ENCODE results near the gene PRDM16. TPM values are rescaled to one million over a fixed set of nuclear protein-coding genes. Genes with fewer than 3 reads are reported as not detected.

PRDM16 gene
- total and polyA plus RNA-seq, 3 donors from 2014 or later, result 2.1 to 5.6 (median 4.7) TPM

DNA sequence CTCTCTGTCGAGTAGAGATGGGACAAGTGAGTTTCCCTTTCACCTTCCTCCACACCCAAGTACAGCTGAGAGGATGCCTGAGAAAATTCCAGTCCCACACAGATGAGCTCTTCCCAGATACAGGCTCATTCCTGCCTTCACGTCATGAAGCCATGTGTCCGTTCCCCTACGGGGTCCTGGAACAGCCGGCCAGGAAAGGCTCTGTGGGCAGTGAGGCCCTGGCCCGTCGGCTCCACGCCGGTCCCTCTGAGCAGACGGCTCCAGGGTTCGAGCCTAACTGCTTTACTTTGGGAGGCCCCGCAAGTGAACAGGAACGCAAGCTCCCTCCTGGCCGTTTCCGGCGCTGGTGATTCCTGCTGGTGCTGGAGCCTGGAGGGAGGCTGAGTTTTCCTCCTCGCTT lies 328.3 kb downstream of the PRDM16 start:
- H3K36me3 ChIP-seq (ENCODE audit: low read depth, missing control alignments), result no peaks in the 10 kb centered on the region
- TF ChIP-seq POLR2A (IDR thresholded peaks at IDR 0.05), result no peak
- TF ChIP-seq, protein P1, sequence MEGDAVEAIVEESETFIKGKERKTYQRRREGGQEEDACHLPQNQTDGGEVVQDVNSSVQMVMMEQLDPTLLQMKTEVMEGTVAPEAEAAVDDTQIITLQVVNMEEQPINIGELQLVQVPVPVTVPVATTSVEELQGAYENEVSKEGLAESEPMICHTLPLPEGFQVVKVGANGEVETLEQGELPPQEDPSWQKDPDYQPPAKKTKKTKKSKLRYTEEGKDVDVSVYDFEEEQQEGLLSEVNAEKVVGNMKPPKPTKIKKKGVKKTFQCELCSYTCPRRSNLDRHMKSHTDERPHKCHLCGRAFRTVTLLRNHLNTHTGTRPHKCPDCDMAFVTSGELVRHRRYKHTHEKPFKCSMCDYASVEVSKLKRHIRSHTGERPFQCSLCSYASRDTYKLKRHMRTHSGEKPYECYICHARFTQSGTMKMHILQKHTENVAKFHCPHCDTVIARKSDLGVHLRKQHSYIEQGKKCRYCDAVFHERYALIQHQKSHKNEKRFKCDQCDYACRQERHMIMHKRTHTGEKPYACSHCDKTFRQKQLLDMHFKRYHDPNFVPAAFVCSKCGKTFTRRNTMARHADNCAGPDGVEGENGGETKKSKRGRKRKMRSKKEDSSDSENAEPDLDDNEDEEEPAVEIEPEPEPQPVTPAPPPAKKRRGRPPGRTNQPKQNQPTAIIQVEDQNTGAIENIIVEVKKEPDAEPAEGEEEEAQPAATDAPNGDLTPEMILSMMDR (IDR thresholded peaks at IDR 0.05), result no peak
- no peak overlapping the region for H3K4me3 ChIP-seq
- intact Hi-C loops (cut with DNase I; ENCODE audit: low total_unique reads), result no loop called here
- no peak for DNase-seq
- H3K9me3 ChIP-seq, result no peaks in the 10 kb centered on the region
- no peaks in the 10 kb centered on the region for H3K27me3 ChIP-seq
- H3K27ac ChIP-seq, result peak overlapping the region in 1 of 2 donors; percentile 53
- peaks cover 12% of the 10 kb centered on the region for H3K4me1 ChIP-seq
- 70 to 77% methylated on average over 13 to 17 of the region's 17 CpGs for WGBS, 2 donors

DNA sequence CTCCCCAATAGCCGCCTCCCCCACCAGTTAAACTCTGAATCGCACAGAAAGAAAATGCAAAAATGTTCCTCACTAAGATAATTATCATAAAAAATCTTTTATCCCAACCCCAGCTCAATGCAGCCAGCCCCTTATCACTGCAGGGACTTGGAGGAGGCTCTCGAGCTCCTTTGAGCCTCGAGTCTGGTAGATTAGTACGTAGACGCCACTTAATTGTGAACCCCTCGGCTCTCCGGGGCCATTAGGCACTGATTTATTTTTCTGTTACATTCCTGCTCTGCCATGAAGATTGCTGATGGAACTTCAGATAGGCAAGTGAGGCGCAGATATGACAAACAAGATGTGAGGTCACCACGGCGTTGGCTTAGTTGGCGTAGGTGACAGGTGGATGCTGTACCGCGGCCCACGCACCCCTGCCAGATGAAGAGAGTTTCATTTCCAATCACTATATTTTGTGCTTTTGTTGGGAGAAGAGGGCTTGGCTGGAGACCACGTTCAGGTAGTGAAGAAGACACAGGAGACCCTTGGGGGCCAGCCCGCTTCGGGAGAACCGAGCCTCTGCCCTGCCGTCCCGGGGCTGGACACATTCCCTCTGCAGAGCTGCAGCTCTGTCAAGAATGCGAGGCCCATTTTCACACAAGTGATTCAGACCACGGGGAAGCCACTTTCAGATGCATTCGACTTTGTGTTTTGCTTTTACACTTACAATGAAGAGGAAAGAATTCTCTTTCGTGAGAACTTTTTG lies 329.6 kb downstream of the PRDM16 start:
- 83 to 84% methylated on average over 23 to 25 of the region's 25 CpGs for WGBS, 2 donors
- TF ChIP-seq POLR2A (IDR thresholded peaks at IDR 0.05), result no peak
- TF ChIP-seq, protein P1 (IDR thresholded peaks at IDR 0.05), result no peak
- DNase-seq, result no peak
- Histone ChIP-seq H3K4me3 (no peak overlapping the region), H3K4me1 (peaks cover 12% of the 10 kb centered on the region), H3K36me3 (ENCODE audit: low read depth, missing control alignments) (no peaks in the 10 kb centered on the region), H3K9me3 (no peaks in the 10 kb centered on the region), H3K27ac (no peak overlapping the region), H3K27me3 (no peaks in the 10 kb centered on the region)
- intact Hi-C loops (cut with DNase I; ENCODE audit: low total_unique reads), result no loop called here

DNA sequence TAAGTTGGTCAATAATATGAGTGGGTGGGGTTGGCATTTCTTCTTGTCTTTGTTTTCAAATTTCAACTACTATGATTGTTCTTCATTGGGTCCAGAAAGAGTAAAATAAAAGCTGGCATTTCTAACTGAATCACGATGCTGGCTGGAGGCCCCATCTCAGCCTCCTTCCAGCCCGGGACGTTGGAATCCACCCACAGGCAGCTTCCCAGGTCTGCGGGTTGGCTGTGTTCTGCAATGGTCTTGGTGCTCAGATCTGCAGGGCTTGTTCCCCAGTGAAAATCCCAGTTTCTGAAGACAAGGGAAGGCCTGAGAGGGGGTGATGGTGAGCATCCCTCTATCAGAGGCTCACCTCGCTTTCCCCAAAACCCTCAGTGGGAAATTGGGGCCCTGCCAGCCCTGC lies 330.7 kb downstream of the PRDM16 start:
- Histone ChIP-seq H3K9me3 (no peaks in the 10 kb centered on the region), H3K4me3 (no peak overlapping the region), H3K36me3 (ENCODE audit: low read depth, missing control alignments) (no peaks in the 10 kb centered on the region), H3K27ac (no peak overlapping the region), H3K27me3 (no peaks in the 10 kb centered on the region), H3K4me1 (peaks cover 8% of the 10 kb centered on the region)
- TF ChIP-seq, protein P1 (IDR thresholded peaks at IDR 0.05), result no peak
- no peak for TF ChIP-seq POLR2A (IDR thresholded peaks at IDR 0.05)
- DNase-seq, result peak; percentile 40
- intact Hi-C loops (cut with DNase I; ENCODE audit: low total_unique reads), result no loop called here
- WGBS, 2 donors, result 55 to 75% methylated on average over 5 of the region's 5 CpGs

DNA sequence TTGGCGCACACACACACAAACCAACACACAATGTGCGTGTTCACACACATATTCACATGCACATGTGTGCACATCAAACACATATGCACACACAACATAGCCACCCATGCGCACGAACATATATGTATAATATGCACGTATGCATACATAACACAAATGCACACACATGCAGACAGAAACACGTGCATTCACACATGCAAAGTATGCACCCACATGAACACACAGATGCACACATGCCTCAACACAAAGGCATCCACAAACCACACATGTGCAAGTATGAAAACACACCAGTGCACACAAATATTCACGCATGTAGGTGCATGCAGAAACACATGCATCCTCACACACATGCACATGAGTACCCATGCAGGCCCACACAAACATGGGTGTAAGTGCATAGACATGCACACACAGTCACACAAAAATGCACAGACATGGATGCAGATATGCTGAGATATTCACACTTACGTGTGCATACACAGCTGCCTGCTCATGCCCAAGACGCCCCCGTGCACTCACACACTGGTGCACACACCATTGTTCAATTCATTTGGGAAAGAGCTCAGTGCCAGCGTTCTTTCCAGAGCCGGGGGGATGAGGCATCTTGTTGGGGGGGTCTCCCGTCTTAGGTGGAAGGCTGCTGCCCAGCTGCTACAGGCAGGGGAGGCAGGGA lies 332.7 kb downstream of the PRDM16 start:
- intact Hi-C loops (cut with DNase I; ENCODE audit: low total_unique reads), result no loop called here
- H3K4me3 ChIP-seq, result no peak overlapping the region
- no peaks in the 10 kb centered on the region for H3K9me3 ChIP-seq
- no peak overlapping the region for H3K27ac ChIP-seq
- 80 to 81% methylated on average over 13 of the region's 13 CpGs for WGBS, 2 donors
- no peak for TF ChIP-seq POLR2A (IDR thresholded peaks at IDR 0.05)
- TF ChIP-seq, protein P1 (IDR thresholded peaks at IDR 0.05), result no peak
- DNase-seq, result no peak
- H3K27me3 ChIP-seq, result no peaks in the 10 kb centered on the region
- peaks cover 8% of the 10 kb centered on the region for H3K4me1 ChIP-seq
- no peaks in the 10 kb centered on the region for H3K36me3 ChIP-seq (ENCODE audit: low read depth, missing control alignments)

Data from testis (tissue), 3 donors.